LNCAP (cell line): ENCODE data around the gene RFTN1.

Experiments
- TF ChIP-seq, protein P1 (sequence below): fragments of 450-650 bp; IDR thresholded peaks from 2 replicates; pipeline ENCODE4 v1.5.1; 2017; ENCODE audit warnings: mild to moderate bottlenecking

The RFTN1 gene

GRCh38 chr3:16359331-16359730 is 154.2 kb downstream of the RFTN1 start:
- TF ChIP-seq, protein P1, sequence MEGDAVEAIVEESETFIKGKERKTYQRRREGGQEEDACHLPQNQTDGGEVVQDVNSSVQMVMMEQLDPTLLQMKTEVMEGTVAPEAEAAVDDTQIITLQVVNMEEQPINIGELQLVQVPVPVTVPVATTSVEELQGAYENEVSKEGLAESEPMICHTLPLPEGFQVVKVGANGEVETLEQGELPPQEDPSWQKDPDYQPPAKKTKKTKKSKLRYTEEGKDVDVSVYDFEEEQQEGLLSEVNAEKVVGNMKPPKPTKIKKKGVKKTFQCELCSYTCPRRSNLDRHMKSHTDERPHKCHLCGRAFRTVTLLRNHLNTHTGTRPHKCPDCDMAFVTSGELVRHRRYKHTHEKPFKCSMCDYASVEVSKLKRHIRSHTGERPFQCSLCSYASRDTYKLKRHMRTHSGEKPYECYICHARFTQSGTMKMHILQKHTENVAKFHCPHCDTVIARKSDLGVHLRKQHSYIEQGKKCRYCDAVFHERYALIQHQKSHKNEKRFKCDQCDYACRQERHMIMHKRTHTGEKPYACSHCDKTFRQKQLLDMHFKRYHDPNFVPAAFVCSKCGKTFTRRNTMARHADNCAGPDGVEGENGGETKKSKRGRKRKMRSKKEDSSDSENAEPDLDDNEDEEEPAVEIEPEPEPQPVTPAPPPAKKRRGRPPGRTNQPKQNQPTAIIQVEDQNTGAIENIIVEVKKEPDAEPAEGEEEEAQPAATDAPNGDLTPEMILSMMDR = no peak

GRCh38 chr3:16358336-16358735 is 155.2 kb downstream of the RFTN1 start:
- TF ChIP-seq, protein P1 = no peak

DNA sequence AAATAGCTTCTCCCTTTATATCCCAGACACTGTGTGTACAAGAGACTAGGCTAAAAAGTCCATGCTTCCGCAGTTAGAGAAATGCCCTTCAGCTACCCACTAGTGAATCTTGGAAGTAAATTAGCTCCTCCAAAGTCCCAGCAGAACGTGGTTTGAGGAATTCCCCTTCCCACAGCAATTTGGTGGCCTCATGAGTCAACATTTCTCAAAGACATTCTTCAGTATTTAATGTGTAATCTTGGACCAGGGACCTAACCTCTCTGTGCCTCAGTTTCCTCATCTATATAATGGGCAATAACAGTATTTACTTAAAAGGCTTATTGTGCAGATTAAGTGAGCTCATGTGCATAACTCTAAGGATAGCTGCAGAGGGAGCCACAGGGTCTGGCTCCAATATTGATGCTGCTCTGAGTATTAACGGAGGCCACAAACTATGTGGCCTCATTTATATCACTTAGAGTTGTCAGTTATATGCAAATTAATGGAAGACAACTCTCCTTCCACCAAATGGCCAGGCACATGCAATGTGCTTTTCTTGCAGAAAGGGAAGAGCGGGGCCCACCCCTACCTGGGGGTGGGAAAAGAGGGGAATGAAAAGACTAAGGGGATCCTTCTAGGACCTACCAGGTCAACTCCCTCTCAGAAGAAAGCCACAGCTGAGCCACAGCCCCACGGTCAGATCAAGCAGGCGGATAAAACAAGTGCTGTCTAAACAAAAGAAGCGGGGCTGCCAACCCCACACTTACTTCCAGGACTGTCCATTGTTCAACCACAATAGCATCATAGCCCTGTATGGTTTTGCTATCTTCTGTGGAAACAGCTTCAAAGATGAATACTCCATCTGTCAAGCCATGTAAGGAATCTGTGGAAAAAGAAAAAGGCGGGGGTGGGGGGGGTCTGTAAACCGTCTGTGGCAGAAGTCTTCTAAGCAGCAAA is 156.0 kb downstream of the RFTN1 start:
- TF ChIP-seq, protein P1 = no peak

- TF ChIP-seq, protein P1 = no peak
Measured at GRCh38 chr3:16355828-16356227, 157.7 kb downstream of the RFTN1 start.

DNA sequence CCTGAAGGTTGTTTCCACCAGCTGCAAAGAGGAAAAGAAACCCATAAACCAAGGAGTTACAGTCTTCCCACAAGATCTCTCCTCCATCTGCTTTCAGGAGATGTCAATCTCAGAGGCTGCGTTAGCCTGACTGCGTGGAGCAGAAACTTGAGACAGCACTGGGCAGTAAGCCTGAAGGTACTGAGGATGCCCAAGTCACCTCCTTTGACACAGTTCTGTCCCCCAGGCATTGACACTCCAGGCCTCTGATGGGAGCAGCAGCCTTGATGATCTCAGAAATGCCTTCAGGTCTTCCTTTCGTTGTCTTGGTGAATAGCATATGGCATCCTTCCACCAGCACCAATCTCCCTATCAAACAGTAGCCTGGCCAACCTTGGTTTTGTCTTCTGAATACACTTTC is 159.2 kb downstream of the RFTN1 start:
- TF ChIP-seq, protein P1 = no peak

DNA sequence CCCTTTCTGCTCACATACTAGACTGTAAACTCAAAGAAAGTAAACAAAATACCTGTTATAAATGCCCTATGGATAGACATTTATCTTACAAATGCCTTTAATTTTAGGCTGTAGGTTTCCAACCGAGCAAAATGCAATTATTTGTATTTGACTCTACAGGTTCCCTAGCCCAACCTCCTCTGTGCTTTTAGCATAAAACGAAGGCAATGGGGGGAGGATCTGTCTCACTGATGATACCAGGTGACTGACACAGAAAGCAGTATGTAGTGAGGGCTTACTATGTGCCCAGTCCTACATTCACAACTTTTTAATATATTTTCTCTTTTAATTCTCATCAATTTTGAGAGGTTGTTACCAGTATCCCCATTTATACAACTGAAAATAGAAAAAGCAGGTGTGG is 161.1 kb downstream of the RFTN1 start:
- TF ChIP-seq, protein P1 = no peak

- TF ChIP-seq, protein P1 = no peak
Measured at GRCh38 chr3:16350597-16351318, 162.7 kb downstream of the RFTN1 start.
